MM.1S (cell line): ENCODE data around the gene RBMS3.

Source experiments
- CTCF ChIP-seq: fragments of 300-600 bp; sonication (generic); IDR thresholded peaks from 2 replicates; pipeline ENCODE4 v1.5.1; 2016; ENCODE audit warnings: antibody characterized with exemption, low read length, mixed read lengths
- EZH2 ChIP-seq: fragments of 300-600 bp; sonication (generic); optimal IDR thresholded peaks from 2 replicates; pipeline ENCODE3; 2017; ENCODE audit warnings: low read depth, mild to moderate bottlenecking, antibody characterized with exemption, low read length, mixed read lengths

- no peak for TF ChIP-seq CTCF
- TF ChIP-seq EZH2, result no peak
These were observed 50.8 kb downstream of the RBMS3 start for GRCh38 chr3:29331456-29332194.
